ENCODE data around the gene DDX51. TPM values are rescaled to one million over a fixed set of nuclear protein-coding genes. Genes with fewer than 3 reads are reported as not detected.

DDX51 gene
- total RNA-seq, 4 donors from 2014 or later = 18.7 to 78.4 (median 32.2) TPM

DNA sequence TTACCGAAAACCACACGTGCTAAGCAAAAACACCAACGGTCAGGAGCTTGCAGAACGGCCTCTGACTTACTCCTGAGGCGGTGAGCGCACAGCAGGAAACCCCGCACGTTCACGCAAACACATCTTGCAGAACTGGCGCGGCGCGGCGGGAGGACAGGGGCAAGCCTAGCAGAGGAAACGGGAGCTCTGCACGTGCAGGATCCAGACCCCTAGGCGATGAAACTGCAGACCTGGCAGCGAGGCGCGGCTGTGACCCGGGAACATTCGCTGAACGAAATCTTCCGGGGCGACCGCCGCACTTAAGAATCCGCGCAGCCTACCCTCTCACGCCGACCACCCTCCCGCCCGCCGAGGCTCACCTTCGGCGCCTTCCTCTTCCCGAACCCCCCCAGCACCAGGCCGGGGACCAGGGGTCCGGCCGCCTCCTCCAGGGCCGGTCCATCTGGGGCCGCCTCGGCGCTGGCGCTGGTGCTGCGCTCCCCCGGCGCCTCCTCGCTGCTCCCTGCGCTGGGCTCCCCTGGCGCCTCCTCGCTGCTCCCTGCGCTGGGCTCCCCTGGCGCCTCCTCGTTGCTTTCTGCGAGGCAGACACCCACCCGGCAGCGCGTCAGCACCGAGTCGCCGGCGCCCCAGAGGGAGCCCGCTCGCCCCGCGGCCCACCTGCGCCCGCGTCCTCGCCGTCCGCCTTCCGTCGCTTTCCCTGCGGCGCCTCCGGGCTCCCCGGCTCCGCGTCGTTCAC is 615 bp downstream of the DDX51 start:
- H3K4me3 ChIP-seq = peak overlapping the region; percentile 64 to 100 (median 99)
- no peaks in the 10 kb centered on the region for H3K9me3 ChIP-seq
- H3K4me1 ChIP-seq = peaks cover 5 to 26% (median 17%) of the 10 kb centered on the region in 4 donors
- H3K27ac ChIP-seq = peak overlapping the region; percentile 82 to 88 (median 85)
- no peaks in the 10 kb centered on the region for H3K27me3 ChIP-seq
- no peak for TF ChIP-seq POLR2A (IDR thresholded peaks at IDR 0.05)
- TF ChIP-seq, protein P1, sequence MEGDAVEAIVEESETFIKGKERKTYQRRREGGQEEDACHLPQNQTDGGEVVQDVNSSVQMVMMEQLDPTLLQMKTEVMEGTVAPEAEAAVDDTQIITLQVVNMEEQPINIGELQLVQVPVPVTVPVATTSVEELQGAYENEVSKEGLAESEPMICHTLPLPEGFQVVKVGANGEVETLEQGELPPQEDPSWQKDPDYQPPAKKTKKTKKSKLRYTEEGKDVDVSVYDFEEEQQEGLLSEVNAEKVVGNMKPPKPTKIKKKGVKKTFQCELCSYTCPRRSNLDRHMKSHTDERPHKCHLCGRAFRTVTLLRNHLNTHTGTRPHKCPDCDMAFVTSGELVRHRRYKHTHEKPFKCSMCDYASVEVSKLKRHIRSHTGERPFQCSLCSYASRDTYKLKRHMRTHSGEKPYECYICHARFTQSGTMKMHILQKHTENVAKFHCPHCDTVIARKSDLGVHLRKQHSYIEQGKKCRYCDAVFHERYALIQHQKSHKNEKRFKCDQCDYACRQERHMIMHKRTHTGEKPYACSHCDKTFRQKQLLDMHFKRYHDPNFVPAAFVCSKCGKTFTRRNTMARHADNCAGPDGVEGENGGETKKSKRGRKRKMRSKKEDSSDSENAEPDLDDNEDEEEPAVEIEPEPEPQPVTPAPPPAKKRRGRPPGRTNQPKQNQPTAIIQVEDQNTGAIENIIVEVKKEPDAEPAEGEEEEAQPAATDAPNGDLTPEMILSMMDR (IDR thresholded peaks at IDR 0.05) = no peak
- peaks cover 0 to 43% (median 0%) of the 10 kb centered on the region in 3 donors for H3K36me3 ChIP-seq
- DNase-seq = peak in 1 of 3 donors; percentile 51

DNA sequence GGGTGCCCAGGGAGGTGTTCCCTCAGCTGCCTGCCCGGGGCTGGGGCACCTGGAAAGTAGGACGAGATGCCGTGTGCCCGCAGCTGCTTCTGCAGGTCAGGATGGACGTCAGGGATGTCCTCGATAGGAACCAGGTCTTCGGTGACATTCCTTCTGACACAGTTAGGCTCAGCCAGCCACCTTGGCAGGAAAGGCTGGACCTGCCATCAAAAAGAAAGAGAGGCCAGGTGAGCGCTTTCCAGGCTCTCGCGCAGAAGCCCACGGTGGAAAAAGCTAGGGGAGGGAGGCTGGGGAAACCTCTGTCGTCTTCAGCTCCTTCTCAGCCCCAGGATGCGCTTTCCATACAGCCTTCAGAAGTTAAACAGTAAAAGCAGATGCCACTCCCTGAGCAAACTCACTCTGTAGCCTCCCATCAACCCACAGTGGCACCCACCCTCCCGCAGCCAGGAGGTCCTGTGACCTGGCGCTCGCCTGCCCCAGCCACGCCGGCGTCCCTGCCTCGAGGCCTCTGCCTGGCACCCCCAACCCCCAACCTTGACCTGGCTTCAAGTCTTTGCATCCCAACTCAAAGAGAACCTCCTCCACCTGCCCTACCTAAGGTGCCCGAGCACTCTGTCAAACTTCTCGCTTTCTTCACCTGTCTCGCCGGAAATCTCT is 1.3 kb downstream of the DDX51 start:
- H3K9me3 ChIP-seq = no peaks in the 10 kb centered on the region
- DNase-seq = peak in 1 of 3 donors; percentile 39
- H3K36me3 ChIP-seq = peaks cover 0 to 41% (median 0%) of the 10 kb centered on the region in 3 donors
- TF ChIP-seq, protein P1 (IDR thresholded peaks at IDR 0.05) = no peak
- TF ChIP-seq POLR2A (IDR thresholded peaks at IDR 0.05) = no peak
- peaks cover 5 to 26% (median 17%) of the 10 kb centered on the region in 4 donors for H3K4me1 ChIP-seq
- no peaks in the 10 kb centered on the region for H3K27me3 ChIP-seq
- H3K4me3 ChIP-seq = peak overlapping the region; percentile 64 to 100 (median 99)
- no peak overlapping the region for H3K27ac ChIP-seq

GRCh38 chr12:132141976-132142678 is 2.0 kb downstream of the DDX51 start:
- peak in 1 of 3 donors; percentile 40 for DNase-seq
- Histone ChIP-seq H3K27me3 (no peaks in the 10 kb centered on the region), H3K4me3 (no peak overlapping the region), H3K4me1 (peaks cover 5 to 26% (median 17%) of the 10 kb centered on the region in 4 donors), H3K9me3 (no peaks in the 10 kb centered on the region), H3K27ac (no peak overlapping the region), H3K36me3 (peaks cover 0 to 40% (median 0%) of the 10 kb centered on the region in 3 donors)
- TF ChIP-seq, protein P1 (IDR thresholded peaks at IDR 0.05) = no peak
- TF ChIP-seq POLR2A (IDR thresholded peaks at IDR 0.05) = no peak

DNA sequence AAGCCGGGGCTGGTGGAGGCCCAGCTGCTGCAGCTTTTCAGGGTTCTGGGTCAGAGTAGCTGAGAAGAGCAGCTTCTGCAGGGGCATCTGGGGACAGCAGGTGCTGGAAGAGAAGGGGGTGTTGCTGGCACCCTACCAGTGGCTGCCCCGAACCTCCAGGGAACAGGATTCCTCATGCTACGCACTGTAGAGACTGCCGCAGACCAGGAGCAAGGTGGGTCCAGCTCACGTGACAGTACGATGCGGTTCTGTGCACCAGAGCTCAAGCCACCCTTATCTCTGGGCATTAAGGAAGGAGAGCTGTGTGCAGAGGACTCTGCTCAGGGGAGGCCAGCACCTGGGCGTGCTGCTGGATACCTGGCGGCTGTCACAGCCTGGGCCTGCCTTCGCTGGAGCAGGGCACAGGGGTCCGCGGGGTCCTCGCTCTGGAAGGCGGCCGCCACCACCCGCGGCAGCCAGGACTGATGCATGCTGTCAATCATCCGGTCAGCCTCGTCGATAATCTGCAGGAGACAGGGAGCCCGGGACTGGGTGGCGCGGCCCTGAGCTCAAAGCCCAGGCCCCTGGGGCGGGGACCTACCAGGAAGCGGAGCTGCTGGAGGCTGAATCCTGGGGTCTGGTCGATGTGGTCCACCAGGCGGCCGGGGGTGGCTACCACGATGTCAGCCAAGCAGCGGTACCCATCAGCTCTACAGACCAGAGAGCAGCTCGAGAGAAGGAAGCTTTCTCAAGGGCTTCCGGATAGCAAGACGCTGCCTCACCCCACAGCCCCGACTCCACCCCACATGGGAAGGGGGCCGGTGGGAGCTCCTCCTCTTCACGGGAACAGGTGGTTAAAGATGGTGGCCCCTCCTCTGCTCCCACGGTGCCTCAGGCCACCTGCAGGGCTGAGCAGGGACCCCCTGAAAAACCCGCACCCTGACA is 2.9 kb downstream of the DDX51 start:
- no peak for TF ChIP-seq POLR2A (IDR thresholded peaks at IDR 0.05)
- TF ChIP-seq, protein P1 (IDR thresholded peaks at IDR 0.05) = no peak
- DNase-seq = peak in 2 of 3 donors; percentile 43 to 44
- Histone ChIP-seq H3K4me3 (no peak overlapping the region), H3K4me1 (peaks cover 5 to 26% (median 17%) of the 10 kb centered on the region in 4 donors), H3K9me3 (no peaks in the 10 kb centered on the region), H3K27me3 (no peaks in the 10 kb centered on the region), H3K27ac (no peak overlapping the region), H3K36me3 (peaks cover 0 to 40% (median 0%) of the 10 kb centered on the region in 3 donors)

Data from Peyer's patch (tissue), 4 donors.